GM19240 (cell line): ENCODE results near the gene FXYD3.
A peak's percentile ranks its signal among the peaks of the same experiment; 100 is the strongest.
"Not testable (repeated sequence)": the region's sequence is repeated elsewhere in the genome, so short reads cannot be mapped to it uniquely, and the experiment has no call there.

ENCODE experiments used
- DNase-seq: peaks from one replicate; pipeline ENCODE4 v3.0.0; 2011; ENCODE audit warnings: low spot score; ENCODE audit not compliant: insufficient read length

The FXYD3 gene

GRCh38 chr19:35140962-35141836, 25.6 kb downstream of the FXYD3 start:
- DNase-seq, result peak; percentile 99

DNA sequence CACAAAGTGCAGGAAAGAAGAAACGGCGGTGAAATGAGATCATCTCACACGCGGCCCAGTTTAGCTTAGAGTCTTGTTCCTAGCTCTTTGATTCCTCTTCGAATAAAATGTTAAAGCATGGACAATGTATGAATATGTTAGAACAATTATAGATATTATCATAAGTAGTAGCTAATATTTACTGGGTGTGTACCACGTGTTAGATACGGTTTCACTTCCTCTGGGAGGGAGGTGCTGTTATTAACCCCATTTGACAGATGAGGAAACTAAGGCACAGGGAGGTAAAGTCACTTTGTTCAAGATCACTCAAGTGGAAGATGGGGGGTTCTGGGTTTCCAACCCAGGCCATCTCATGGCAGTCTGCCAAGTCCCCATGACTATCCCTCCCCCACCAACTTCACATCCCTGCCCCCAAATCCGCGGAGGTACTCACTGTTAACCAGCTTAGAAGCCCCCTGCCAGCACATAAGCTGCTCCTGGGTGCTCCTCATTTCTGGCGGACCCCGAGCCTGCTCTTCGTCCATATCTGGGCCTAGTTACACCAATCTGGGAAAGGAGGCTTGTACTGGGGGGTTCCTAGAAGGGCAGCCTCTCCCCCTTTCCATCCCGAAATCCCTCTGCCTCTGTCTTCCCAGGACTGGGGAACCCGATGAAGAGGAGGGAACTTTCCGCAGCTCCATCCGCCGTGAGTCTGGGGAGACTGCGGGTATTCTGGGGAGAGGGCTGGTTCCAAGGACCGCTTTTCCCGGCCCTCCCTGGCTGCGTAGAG, 26.4 kb downstream of the FXYD3 start:
- DNase-seq, result no peak

DNA sequence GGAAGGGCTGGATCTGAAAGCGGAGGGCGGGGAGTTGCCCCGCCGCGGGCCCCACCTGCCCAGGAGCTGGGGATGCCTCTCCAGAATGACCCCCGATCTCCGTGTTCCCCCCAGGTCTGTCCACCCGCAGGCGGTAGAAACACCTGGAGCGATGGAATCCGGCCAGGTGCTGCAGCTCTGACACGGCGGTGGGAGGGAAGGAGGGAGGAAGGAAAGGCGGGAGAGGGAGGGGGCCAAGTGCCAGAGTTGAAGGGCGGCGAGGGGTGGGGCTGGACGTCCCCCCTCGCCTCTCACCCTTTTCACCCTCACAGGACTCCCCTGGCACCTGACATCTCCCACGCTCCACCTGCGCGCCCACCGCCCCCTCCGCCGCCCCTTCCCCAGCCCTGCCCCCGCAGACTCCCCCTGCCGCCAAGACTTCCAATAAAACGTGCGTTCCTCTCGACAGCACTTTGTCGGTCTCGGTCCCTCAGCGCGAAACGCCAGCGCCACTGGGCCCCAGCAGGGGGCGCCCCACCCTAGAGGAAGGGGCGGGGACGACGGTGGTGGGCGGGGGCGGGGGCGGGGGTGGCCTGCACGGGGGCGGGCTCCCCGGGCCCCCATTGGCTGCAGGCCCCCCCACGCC, 27.1 kb downstream of the FXYD3 start:
- no peak for DNase-seq

DNA sequence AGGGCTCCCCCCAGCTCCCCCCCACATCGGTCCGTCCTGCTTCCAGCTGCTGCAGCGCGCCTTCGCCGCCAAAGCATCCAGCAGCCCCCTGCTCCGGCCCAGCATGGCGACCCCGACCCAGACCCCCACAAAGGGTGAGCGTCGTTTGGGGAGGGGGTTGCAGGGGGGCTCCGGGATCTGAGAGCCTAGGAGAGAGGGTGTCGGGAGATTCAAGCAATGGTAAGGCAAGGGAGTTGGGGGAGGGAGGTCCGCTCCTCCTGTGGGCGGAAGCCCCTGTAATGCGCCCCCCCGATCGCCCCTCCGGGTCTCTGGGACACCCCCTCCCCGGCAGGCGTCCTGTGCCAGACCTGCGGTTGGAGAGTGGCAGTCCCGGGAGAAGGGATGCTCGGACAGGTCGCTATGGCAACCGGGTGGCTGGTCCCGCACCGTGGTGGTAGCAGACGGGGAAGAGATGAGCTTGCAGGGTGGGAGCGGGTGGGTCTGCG, 27.6 kb downstream of the FXYD3 start, which contains the start of gene FXYD7:
Gene FXYD7, plus strand, starts transcription at position 25 of the 485 bp plus-strand sequence. Its CDS starts 79 bp downstream, at position 104.
- DNase-seq, result no peak

DNA sequence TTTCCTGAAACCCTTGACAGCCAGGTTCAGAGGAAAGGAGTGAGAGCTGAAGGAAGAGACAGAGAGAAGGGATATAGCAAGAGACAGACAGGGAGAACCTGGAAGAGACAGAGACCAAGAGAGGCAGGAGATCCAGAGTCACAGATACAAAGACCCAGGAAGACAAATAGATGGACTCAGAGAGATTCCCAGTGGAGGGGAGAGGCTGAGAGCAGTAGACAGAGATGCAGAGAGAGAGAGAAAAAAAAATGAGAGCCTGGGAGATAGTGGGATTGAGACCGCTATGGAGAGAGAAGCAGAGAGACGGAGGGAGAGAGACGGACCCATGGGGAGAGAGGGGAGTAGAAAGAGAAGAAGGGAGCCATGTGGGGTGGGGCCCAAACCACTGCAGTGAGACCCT, 28.2 kb downstream of the FXYD3 start:
- DNase-seq, result no peak

- no peak for DNase-seq
Measured at GRCh38 chr19:35144259-35144599, 28.6 kb downstream of the FXYD3 start.

DNA sequence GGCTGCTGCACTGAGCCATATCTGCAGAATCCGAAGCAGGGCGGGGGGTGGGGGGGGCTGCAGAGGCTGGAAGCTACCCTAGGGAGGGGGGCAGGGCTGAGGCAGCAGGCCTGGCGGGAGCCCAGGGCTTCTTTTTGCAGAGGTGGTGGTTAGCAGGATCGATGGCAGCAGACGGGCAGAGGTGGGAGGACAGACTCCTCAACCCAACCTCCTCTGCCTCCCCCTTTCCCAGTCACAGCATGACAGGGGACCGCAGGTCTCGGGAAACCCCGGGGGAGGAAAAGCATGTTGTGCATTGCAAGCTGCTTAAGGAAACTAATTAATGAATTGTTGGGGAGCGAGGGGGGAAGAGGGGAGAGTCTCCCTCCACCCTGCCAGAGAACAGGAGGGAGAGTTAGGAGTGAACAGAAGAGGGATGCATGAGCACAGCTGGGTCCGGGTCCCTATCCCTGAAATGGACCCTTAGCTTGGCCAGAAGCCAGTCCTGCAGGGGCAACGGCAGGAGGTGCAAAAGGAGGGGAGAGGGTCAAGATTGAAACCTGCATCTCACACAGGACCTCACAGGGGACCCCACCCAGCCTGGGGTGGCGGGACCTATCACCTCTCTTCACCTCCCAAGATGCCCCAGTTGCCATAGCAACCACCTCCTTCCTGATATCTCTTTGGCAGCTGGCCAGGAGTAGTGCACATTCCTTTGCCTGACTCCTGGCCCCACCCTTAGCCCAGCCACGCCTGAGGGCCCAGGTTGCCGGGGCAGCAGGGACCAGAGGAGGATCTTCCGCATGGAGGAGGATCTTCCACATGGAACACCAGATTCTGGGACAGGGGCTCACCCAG, 29.2 kb downstream of the FXYD3 start:
- no peak for DNase-seq

DNA sequence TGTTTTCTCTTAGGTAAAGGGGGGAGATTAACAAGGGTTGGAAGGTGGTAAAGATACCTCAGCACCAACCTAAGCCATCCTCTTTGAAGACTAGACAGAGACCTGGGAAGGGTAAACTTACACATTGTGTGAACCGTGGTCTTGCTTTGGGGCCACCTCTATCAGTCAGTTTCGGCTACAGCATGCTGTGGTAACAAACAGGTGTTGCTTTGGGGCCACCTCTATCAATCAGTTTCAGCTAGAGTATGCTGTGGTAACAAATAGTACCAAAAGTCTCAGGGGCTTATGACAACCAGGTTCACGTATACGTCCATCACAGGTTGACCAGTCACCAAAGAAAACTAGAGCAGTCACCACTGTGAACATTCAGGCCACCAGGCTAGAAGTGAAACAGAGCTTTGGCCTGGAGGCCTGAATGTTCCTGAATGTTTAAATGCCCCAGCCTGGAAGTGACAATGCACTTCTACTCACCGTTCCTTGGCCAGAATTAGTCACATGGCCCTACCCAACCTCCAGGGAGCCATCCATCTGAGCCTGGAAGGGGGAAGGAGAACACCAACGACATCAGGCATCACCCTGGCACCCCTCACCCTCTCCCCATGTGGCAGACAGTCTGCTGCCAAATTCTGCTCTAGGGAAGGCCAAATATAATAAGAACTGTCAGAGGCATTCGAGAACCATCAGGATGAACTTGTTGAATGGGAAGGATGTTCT, 31.3 kb downstream of the FXYD3 start:
- DNase-seq, result no peak

GRCh38 chr19:35149463-35149862, 33.8 kb downstream of the FXYD3 start:
- no peak for DNase-seq

DNA sequence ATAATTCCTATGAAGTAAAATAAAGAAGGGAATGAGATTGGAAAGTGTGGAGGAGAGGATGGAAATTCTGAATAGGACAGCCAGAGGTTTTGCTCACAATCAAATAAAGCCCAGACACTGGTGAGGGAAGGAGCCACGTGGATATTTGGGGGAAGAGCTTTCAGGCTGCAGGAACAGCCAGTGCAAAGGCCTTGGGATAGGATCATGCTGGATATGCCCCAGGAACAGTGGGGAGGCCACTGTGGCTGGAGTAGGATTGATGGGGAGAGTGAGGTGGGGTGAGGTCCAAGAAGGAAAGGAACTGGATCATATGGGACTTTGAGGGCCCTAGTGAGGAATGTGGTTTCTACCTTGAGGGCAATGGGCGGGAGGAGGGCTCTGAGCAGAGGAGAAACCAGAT, 34.8 kb downstream of the FXYD3 start:
- DNase-seq, result no peak

- no peak for DNase-seq
Measured at GRCh38 chr19:35151273-35152065, 35.8 kb downstream of the FXYD3 start.

DNA sequence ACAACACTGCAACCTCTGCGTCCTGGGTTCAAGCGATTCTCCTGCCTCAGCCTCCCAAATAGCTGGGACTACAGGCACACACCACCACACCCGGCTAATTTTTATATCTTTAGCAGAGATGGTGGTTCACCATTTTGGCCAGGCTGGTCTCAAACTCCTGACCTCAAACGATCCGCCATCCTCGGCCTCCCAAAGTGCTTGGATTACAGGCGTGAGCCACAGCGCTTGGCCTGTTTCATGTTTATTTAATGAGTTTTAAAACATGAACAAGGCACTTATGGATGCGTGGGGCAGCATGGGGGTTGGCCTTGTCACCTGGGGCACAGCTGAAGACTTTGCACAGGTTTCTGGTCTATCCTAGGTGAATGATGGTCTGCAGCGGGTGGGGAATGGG, 37.5 kb downstream of the FXYD3 start:
- not testable (repeated sequence) for DNase-seq

DNA sequence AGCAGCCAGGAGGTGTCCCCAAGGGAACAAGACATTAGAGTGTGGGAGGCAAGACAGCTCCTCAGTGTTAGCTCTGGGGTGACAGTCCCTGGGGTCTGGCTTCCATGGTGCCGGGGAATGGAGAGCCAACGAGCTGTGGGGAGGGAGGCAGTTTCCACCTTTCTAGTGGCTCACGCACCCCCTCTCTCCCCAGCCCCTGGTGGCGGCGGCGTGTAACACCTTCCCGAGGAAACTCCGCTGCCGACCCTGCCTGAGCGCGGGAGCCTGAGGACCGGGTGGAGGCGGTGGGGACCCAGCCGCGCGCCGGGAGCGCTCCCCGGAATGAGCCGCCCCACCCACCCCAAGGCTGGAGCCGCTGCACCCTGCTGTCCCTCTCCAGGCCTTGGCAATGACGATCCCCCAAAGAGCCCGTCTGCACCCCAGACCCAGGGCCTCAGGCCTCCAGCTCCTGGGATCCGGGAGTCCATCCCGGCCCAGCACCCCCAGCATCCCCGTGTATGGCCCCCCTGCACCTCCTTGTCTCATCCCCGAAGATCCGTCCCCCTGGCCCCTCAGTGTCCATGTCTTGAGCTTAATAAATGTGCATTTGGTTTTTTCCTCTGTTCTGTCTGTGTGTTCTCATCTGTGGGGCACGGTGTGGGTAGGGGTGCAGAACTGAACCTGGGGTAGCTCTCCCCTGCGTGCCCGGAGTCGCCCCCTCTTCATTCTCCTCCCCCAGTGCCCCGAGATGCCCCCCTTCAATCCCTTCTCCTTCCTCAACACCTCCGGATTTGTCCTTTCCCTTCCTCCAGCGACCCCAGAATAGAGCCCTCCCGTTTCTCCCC, 38.3 kb downstream of the FXYD3 start:
- DNase-seq, result peak; percentile 57

- DNase-seq, result no peak
Measured at GRCh38 chr19:35154525-35155406, 39.1 kb downstream of the FXYD3 start, which contains the start of gene FXYD5. Gene FXYD5 (plus strand): TSS chr19:35154735. CDS start chr19:35155551, 816 bp downstream.

DNA sequence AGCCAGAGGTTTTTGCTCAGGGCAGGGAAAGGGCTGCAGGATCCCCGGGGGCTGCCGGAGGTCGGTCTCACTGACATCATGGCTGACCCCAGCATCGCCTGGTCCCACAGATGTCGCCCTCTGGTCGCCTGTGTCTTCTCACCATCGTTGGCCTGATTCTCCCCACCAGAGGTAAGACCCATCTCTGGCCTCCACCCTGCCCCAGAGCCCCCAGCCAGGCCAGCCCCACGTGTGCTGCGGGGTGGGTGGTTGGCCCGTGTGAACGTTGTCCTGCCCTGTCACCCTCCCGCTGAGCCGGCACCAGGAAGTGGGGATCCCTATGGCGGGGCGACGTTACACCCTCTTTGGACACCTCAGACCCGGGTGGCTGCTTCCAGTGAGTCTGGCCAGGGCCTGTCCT, 39.8 kb downstream of the FXYD3 start:
- no peak for DNase-seq

DNA sequence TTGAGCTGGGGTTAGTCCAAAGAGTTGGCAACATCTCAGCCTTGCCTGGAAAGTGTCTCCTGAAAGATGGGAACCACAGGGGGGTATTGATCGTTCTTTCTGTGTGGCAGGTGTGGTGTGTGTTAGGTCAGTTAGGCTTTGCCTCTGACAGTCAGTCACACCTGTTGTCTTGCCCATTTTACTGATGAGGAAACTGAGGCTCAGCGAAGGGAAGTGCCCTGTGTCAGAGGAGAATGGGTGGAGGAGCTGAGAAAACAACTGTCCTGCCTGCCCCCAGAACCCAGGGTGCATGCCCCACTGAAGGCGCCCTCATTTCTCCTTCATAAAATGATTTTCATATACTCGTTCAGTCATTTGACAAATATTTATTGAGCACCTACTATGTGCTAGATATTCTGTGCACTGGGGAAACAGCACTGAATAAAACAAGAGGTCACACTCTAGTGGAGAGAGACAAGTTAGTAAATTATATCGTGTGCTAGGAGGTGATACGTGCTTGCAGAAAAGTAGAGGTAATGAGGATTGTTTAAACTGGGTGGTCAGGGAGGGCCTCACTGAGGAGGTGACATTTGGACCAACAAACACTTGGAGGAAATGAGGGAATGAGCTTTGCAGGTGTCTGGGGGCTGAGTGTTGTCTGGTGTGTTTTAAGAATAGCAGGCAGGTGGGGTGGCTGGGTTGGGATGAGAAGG, 40.5 kb downstream of the FXYD3 start:
- DNase-seq, result no peak

- no peak for DNase-seq
Measured at GRCh38 chr19:35156673-35157014, 41.0 kb downstream of the FXYD3 start.
